Measurements from ENCODE around the gene UBE2G2. TPM values are rescaled to one million over a fixed set of nuclear protein-coding genes. Genes with fewer than 3 reads are reported as not detected.

The UBE2G2 gene
- total and polyA plus RNA-seq, 8 donors, result 75.0 to 157 (median 131) TPM

DNA sequence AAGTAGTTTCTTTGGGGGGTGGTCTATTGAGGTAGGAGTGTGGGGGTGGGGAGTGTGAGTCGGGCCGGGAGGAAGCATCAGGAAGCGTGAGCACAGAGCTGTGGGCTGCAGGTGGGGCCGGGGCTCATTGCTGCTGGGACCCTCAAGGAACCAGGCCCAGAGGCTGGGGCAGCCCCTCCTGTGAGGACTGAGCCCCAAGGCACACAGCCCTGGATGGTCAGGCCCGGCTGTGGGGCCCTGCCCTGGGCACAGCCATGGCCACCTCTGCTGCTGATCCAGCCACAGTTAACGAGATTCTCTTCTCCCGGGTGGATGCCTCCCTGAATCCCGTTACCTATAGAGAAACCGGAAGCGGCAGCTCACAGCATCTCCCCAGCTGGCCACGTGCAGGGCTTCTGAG, 39.2 kb upstream of the UBE2G2 start:
- no peak overlapping the region for H3K27ac ChIP-seq
- H3K4me3 ChIP-seq, result no peak overlapping the region
- no peaks in the 10 kb centered on the region for H3K9me3 ChIP-seq
- H3K27me3 ChIP-seq, result peaks cover 0 to 13% of the 10 kb centered on the region in 2 donors
- no peak for ATAC-seq
- DNase-seq, result peak in 1 of 4 donors; percentile 14
- no peaks in the 10 kb centered on the region for H3K36me3 ChIP-seq
- intact Hi-C loops (cut with DNase I), result no loop called here
- TF ChIP-seq, protein P1, sequence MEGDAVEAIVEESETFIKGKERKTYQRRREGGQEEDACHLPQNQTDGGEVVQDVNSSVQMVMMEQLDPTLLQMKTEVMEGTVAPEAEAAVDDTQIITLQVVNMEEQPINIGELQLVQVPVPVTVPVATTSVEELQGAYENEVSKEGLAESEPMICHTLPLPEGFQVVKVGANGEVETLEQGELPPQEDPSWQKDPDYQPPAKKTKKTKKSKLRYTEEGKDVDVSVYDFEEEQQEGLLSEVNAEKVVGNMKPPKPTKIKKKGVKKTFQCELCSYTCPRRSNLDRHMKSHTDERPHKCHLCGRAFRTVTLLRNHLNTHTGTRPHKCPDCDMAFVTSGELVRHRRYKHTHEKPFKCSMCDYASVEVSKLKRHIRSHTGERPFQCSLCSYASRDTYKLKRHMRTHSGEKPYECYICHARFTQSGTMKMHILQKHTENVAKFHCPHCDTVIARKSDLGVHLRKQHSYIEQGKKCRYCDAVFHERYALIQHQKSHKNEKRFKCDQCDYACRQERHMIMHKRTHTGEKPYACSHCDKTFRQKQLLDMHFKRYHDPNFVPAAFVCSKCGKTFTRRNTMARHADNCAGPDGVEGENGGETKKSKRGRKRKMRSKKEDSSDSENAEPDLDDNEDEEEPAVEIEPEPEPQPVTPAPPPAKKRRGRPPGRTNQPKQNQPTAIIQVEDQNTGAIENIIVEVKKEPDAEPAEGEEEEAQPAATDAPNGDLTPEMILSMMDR (IDR thresholded peaks at IDR 0.05), result no peak
- H3K4me1 ChIP-seq, result peaks cover 0 to 6% of the 10 kb centered on the region in 2 donors

DNA sequence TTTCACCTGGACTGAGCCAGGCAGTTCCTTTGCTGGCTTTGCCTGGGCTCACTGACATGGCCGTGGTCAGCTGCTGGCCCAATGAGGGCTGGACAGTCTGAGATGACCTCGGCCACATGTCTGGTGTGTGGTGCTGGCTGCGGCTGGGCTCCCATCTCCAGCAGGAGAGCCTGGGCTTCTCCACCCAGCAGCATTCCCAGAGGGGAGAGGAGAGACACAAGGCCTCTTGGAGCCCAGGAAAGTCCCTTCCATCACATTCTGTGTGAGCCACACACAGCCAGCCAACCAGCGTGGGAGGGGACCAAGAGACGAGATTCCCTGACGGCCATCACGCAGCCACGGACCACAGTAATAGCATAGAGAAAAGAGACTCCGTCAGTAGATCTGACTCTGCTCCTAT, 37.3 kb upstream of the UBE2G2 start:
- intact Hi-C loops (cut with DNase I), result no loop called here
- Histone ChIP-seq H3K9me3 (no peaks in the 10 kb centered on the region), H3K27me3 (peaks cover 0 to 18% of the 10 kb centered on the region in 2 donors), H3K27ac (no peak overlapping the region), H3K4me1 (no peaks in the 10 kb centered on the region), H3K4me3 (no peak overlapping the region), H3K36me3 (no peaks in the 10 kb centered on the region)
- ATAC-seq, result no peak
- DNase-seq, result peak in 1 of 4 donors; percentile 28
- TF ChIP-seq, protein P1 (IDR thresholded peaks at IDR 0.05), result no peak

- no peak overlapping the region for H3K4me3 ChIP-seq
- ATAC-seq (no peak), DNase-seq (peak in 1 of 4 donors; percentile 20)
- TF ChIP-seq, protein P1 (IDR thresholded peaks at IDR 0.05), result no peak
- H3K27ac ChIP-seq, result no peak overlapping the region
- H3K27me3 ChIP-seq, result peaks cover 0 to 18% of the 10 kb centered on the region in 2 donors
- no peaks in the 10 kb centered on the region for H3K4me1 ChIP-seq
- H3K9me3 ChIP-seq, result no peaks in the 10 kb centered on the region
- intact Hi-C loops (cut with DNase I), result no loop called here
- H3K36me3 ChIP-seq, result no peaks in the 10 kb centered on the region
Measured at GRCh38 chr21:44838039-44838895, 36.6 kb upstream of the UBE2G2 start.

GRCh38 chr21:44837537-44837936, 35.9 kb upstream of the UBE2G2 start:
- H3K36me3 ChIP-seq, result no peaks in the 10 kb centered on the region
- DNase-seq (peak in 1 of 4 donors; percentile 10), ATAC-seq (no peak)
- H3K9me3 ChIP-seq, result no peaks in the 10 kb centered on the region
- H3K4me3 ChIP-seq, result no peak overlapping the region
- intact Hi-C loops (cut with DNase I), result no loop called here
- peaks cover 0 to 12% of the 10 kb centered on the region in 2 donors for H3K27me3 ChIP-seq
- no peak overlapping the region for H3K27ac ChIP-seq
- no peaks in the 10 kb centered on the region for H3K4me1 ChIP-seq
- TF ChIP-seq, protein P1 (IDR thresholded peaks at IDR 0.05), result no peak

GRCh38 chr21:44836666-44837471, 35.2 kb upstream of the UBE2G2 start:
- Histone ChIP-seq H3K9me3 (no peaks in the 10 kb centered on the region), H3K4me1 (no peaks in the 10 kb centered on the region), H3K4me3 (no peak overlapping the region), H3K27ac (no peak overlapping the region), H3K27me3 (peaks cover 0 to 5% of the 10 kb centered on the region in 2 donors), H3K36me3 (no peaks in the 10 kb centered on the region)
- TF ChIP-seq, protein P1 (IDR thresholded peaks at IDR 0.05), result no peak
- DNase-seq (peak in 2 of 4 donors; percentile 42 to 56), ATAC-seq (peak; percentile 83)
- intact Hi-C loops (cut with DNase I), result no loop called here
